CD4-positive, alpha-beta T cell (primary cell): ENCODE results near the gene CNMD. TPM values are rescaled to one million over a fixed set of nuclear protein-coding genes. Genes with fewer than 3 reads are reported as not detected.

Experiments used
- ATAC-seq: fragments of 200-7000 bp; cut with Tn5 transposase; one replicate; pipeline ENCODE4 v1.10.0; 2022; ENCODE audit warnings: mild to moderate bottlenecking; ENCODE audit not compliant: poor library complexity
- CTCF ChIA-PET: fragments of 350-600 bp; sonication (Branson Sonifier 250); formaldehyde crosslinking; loops from one replicate; lab custom pipeline; 2021; ENCODE audit warnings: antibody characterized with exemption, inconsistent platforms; lab: Charles Lee
- POLR2A ChIA-PET: fragments of 350-600 bp; sonication (Branson Sonifier 250); formaldehyde crosslinking; loops from one replicate; lab custom pipeline; 2021; ENCODE audit warnings: antibody characterized with exemption, inconsistent platforms; lab: Charles Lee
- DNase-seq, 14 experiments: peaks; one replicate each; pipeline ENCODE4 v3.0.0-alpha.2; 2013 to 2020; ENCODE audit warnings: mixed read lengths in 2 of 14
- H3K27ac ChIP-seq, 2 donors: one replicate each; pipeline versions ENCODE4 v1.5.1 to v1.7.0; 2013; ENCODE audit warnings: low read length in 2 of 2, low read depth in 1 of 2, mild to moderate bottlenecking in 1 of 2
- H3K27me3 ChIP-seq, 2 experiments: 1 replicate in 1 of 2; 2 replicates in 1 of 2; pipeline versions ENCODE4 v1.6.1 to v1.7.0; 2013; ENCODE audit warnings: low read length in 2 of 2, control low read depth in 1 of 2, mild to moderate bottlenecking in 1 of 2, moderate library complexity in 1 of 2; ENCODE audit not compliant: insufficient read depth in 2 of 2, control insufficient read depth in 1 of 2
- H3K36me3 ChIP-seq: one replicate; pipeline ENCODE4 v1.6.1; 2013; ENCODE audit warnings: low read length, control low read depth; ENCODE audit not compliant: insufficient read depth
- H3K4me1 ChIP-seq: one replicate; pipeline ENCODE4 v1.6.1; 2013; ENCODE audit warnings: low read length, control low read depth; ENCODE audit not compliant: insufficient read depth
- H3K4me3 ChIP-seq: one replicate; pipeline ENCODE4 v1.5.1; 2013; ENCODE audit warnings: mild to moderate bottlenecking, low read length, moderate library complexity
- H3K9me3 ChIP-seq, 2 experiments: 1 replicate in 1 of 2; 2 replicates in 1 of 2; pipeline versions ENCODE4 v1.6.1 to v1.7.0; 2013; ENCODE audit warnings: low read length in 2 of 2, mild to moderate bottlenecking in 2 of 2, control low read depth in 1 of 2, moderate library complexity in 1 of 2; ENCODE audit not compliant: control insufficient read depth in 1 of 2, insufficient read depth in 1 of 2
- H3K27ac Mint-ChIP-seq: one replicate; pipeline ENCODE4 v1.8.0; 2020; ENCODE audit warnings: mixed read lengths
- H3K27me3 Mint-ChIP-seq: one replicate; pipeline ENCODE4 v1.8.0; 2021; ENCODE audit warnings: mixed read lengths
- H3K36me3 Mint-ChIP-seq: one replicate; pipeline ENCODE4 v1.8.0; 2021; ENCODE audit warnings: low read depth, mixed read lengths
- H3K4me1 Mint-ChIP-seq: one replicate; pipeline ENCODE4 v1.8.0; 2021; ENCODE audit warnings: low read depth, mixed read lengths
- H3K4me3 Mint-ChIP-seq: one replicate; pipeline ENCODE4 v1.8.0; 2020; ENCODE audit warnings: mild to moderate bottlenecking, mixed read lengths
- H3K9me3 Mint-ChIP-seq: one replicate; pipeline ENCODE4 v1.8.0; 2020; ENCODE audit warnings: mixed read lengths
- CTCF ChIP-seq: fragments of 200-600 bp; IDR thresholded peaks from one replicate; pipeline ENCODE4 v1.8.0; 2022; ENCODE audit warnings: antibody characterized with exemption, mild to moderate bottlenecking
- intact Hi-C, 2 experiments: fragments of 100-400 bp; cut with DNase I in 1 of 2; cut with micrococcal nuclease in 1 of 2; formaldehyde crosslinking; loops; one replicate each; pipeline versions ENCODE4 v1.15.1 to v1.9.0; 2023 to 2025; cut with DNase I, micrococcal nuclease
- polyA plus RNA-seq, 2 donors: library from polyadenylated mRNA; unstranded; fragments of 120-200 nt; gene quantifications; one replicate each; pipeline ENCODE4 v1.2.1, GENCODE V29; 2013
- total RNA-seq, 174 experiments: library from RNA in 2 of 174; stranded (reverse) in 2 of 174; gene quantifications; one replicate each; pipeline ENCODE4 v1.2.3 and lab custom pipeline; 2021 to 2026

CNMD gene
- total RNA-seq (not detected), total RNA-seq (lab: John Stamatoyannopoulos, UW) (0 to 0.20 (median 0) reads per million in 172 experiments)
- polyA plus RNA-seq (2013, experiment 1 of 2), result not detected
- polyA plus RNA-seq (2013, experiment 2 of 2), result 0.04 TPM

DNA sequence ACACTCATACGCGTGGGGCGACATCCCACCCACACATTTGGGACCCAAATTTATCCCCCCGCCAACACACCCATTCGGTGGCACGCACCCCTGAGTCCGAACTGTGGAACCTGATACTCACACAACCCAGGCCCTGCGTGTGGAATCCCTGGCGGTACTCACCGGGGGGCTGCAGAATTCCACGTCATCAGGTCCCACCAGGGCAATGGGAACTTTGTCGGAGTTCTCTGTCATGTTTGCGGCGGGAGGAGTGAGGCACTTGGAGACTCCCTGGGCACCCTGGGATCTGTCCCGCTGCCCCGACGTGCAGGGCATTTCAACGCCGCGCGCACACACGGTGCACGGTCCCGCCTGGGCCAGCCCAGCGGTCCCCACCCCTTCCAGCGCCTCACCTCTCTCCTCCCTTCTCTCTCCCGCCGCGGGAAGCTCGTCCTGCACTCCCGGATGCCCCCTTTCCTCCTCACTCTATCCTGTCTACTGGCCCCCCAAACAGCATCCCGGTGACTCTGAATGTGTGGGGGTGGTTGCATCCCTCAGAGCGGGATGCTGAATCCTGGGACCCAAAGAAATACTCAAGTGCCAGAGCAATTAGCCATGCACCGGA is at the start of gene CNMD:
CNMD (minus strand) TSS at position 353 of the 604 bp plus-strand sequence; CDS start at position 234, 119 bp downstream.
- Histone ChIP-seq H3K9me3 (peaks cover 0 to 9% of the 10 kb centered on the region in 2 experiments), H3K4me3 (peak within 1 kb of the TSS; percentile 5), H3K36me3 (no peaks in the 10 kb centered on the region), H3K4me1 (peaks cover 7% of the 10 kb centered on the region), H3K27me3 (peaks cover 34 to 45% of the 10 kb centered on the region in 2 experiments), H3K27ac (no peak within 1 kb of the TSS)
- H3K36me3 Mint-ChIP-seq, result no peaks in the 10 kb centered on the region
- H3K9me3 Mint-ChIP-seq, result peaks cover 3% of the 10 kb centered on the region
- H3K27me3 Mint-ChIP-seq, result peaks cover 65% of the 10 kb centered on the region
- POLR2A ChIA-PET, result no interaction called here
- CTCF ChIA-PET, result no interaction called here
- ATAC-seq (no peak), DNase-seq (no peak)
- intact Hi-C loops, result no loop called here
- H3K4me1 Mint-ChIP-seq, result no peaks in the 10 kb centered on the region
- H3K4me3 Mint-ChIP-seq, result no peak within 1 kb of the TSS
- no peak for TF ChIP-seq CTCF
- no peak within 1 kb of the TSS for H3K27ac Mint-ChIP-seq

- Mint-ChIP-seq H3K27me3 (no peaks in the 10 kb centered on the region), H3K4me3 (no peak overlapping the region), H3K4me1 (no peaks in the 10 kb centered on the region), H3K27ac (no peak overlapping the region), H3K9me3 (no peaks in the 10 kb centered on the region), H3K36me3 (no peaks in the 10 kb centered on the region)
- H3K4me3 ChIP-seq, result no peak overlapping the region
- POLR2A ChIA-PET, result no interaction called here
- CTCF ChIA-PET, result no interaction called here
- peaks cover 0 to 2% of the 10 kb centered on the region in 2 experiments for H3K27me3 ChIP-seq
- no peak for TF ChIP-seq CTCF
- H3K36me3 ChIP-seq, result no peaks in the 10 kb centered on the region
- no peak overlapping the region for H3K27ac ChIP-seq
- no peaks in the 10 kb centered on the region for H3K9me3 ChIP-seq
- no peaks in the 10 kb centered on the region for H3K4me1 ChIP-seq
- no peak for DNase-seq
- ATAC-seq, result no peak
- intact Hi-C loops, result no loop called here
These were observed 48.4 kb upstream of the CNMD start for GRCh38 chr13:52788011-52788410.

GRCh38 chr13:52787235-52787634 is 47.6 kb upstream of the CNMD start:
- Mint-ChIP-seq H3K36me3 (no peaks in the 10 kb centered on the region), H3K27me3 (no peaks in the 10 kb centered on the region), H3K4me3 (no peak overlapping the region), H3K9me3 (no peaks in the 10 kb centered on the region), H3K27ac (no peak overlapping the region), H3K4me1 (no peaks in the 10 kb centered on the region)
- TF ChIP-seq CTCF, result no peak
- no peak for ATAC-seq
- Histone ChIP-seq H3K27me3 (peaks cover 0 to 2% of the 10 kb centered on the region in 2 experiments), H3K4me1 (no peaks in the 10 kb centered on the region), H3K36me3 (no peaks in the 10 kb centered on the region), H3K27ac (no peak overlapping the region), H3K4me3 (no peak overlapping the region), H3K9me3 (no peaks in the 10 kb centered on the region)
- ChIA-PET POLR2A (no interaction called here), CTCF (no interaction called here)
- DNase-seq, result no peak
- intact Hi-C loops, result no loop called here
